ENCODE measurements around the gene CLIP2.

DNA sequence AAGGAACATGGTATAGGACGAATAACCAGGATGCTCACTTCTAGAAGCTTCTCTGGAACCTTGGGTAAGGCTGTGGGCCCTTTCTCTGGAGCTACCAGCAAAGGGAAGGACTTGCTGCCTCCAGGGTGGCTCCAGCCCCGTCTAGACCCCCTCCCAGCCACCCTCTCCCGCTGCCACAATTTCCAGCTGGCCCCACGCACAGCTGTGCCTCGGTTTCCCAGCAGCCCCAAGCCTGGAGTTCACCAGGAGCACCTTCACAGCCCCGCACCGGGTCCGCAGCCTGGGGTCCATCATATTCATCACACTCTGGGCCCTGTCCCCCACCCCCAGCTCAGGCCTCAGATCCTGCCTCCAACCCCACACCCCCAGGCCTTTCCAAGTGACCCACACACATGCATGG, 128.9 kb downstream of the CLIP2 start:
- TF ChIP-seq POLR2A (IDR thresholded peaks at IDR 0.05; ENCODE audit: low read depth, low read length): no peak
- TF ChIP-seq TAF1 (IDR thresholded peaks at IDR 0.05; ENCODE audit: borderline replicate concordance, low read depth, low read length): no peak

Data from GM12892 (cell line).